Esophagus (tissue), 2 donors: ENCODE data around the gene SPARC. TPM values are rescaled to one million over a fixed set of nuclear protein-coding genes. Genes with fewer than 3 reads are reported as not detected.
A peak's percentile ranks its signal among the peaks of the same experiment; 100 is the strongest.
"Not testable (repeated sequence)": the region's sequence is repeated elsewhere in the genome, so short reads cannot be mapped to it uniquely, and the experiment has no call there.

Experiments used
- H3K27ac ChIP-seq, 2 donors: one replicate each; pipeline ENCODE4 v1.5.1; 2013; ENCODE audit warnings: low read depth in 2 of 2, mild to moderate bottlenecking in 2 of 2, inconsistent platforms in 1 of 2, low read length in 1 of 2, moderate library complexity in 1 of 2
- H3K27me3 ChIP-seq, 2 donors: one replicate each; pipeline ENCODE4 v1.6.1; 2013; ENCODE audit warnings: low read length in 2 of 2, control low read depth in 1 of 2, mild to moderate bottlenecking in 1 of 2; ENCODE audit not compliant: insufficient read depth in 2 of 2, control insufficient read depth in 1 of 2
- H3K36me3 ChIP-seq, 2 donors: one replicate each; pipeline ENCODE4 v1.6.1; 2013; ENCODE audit warnings: low read length in 1 of 2; ENCODE audit not compliant: control insufficient read depth in 2 of 2, insufficient read depth in 2 of 2
- H3K4me1 ChIP-seq, 2 donors: one replicate each; pipeline ENCODE4 v1.6.1; 2013; ENCODE audit warnings: low read length in 1 of 2; ENCODE audit not compliant: control insufficient read depth in 2 of 2, insufficient read depth in 2 of 2
- H3K4me3 ChIP-seq, 2 donors: one replicate each; pipeline ENCODE4 v1.5.1; 2013; ENCODE audit warnings: low read length in 2 of 2, mild to moderate bottlenecking in 2 of 2, low read depth in 1 of 2, moderate library complexity in 1 of 2
- H3K9me3 ChIP-seq, 2 donors: one replicate each; pipeline ENCODE4 v1.6.1; 2013; ENCODE audit warnings: mild to moderate bottlenecking in 2 of 2, low read depth in 1 of 2, low read length in 1 of 2, moderate library complexity in 1 of 2; ENCODE audit not compliant: control insufficient read depth in 2 of 2, insufficient read depth in 1 of 2
- WGBS, 2 donors: extraction: QIAGEN DNeasy Blood & Tissue Kit; methylation state at CpG; one replicate each; pipeline ENCODE4 v1.1.7; 2013; 5-methylcytosine and 5-hydroxymethylcytosine counted together
- polyA plus RNA-seq, 2 donors: library from polyadenylated mRNA; stranded (reverse); fragments of 200-250 nt; gene quantifications; one replicate each; pipeline ENCODE4 v1.2.3, GENCODE V29; 2013
- donor health status: healthy with polysubstance abuse.
- donor health status: Bipolar disorder and iron deficiency.

Gene SPARC
- polyA plus RNA-seq, 2 donors, result 12.1 to 52.5 TPM

DNA sequence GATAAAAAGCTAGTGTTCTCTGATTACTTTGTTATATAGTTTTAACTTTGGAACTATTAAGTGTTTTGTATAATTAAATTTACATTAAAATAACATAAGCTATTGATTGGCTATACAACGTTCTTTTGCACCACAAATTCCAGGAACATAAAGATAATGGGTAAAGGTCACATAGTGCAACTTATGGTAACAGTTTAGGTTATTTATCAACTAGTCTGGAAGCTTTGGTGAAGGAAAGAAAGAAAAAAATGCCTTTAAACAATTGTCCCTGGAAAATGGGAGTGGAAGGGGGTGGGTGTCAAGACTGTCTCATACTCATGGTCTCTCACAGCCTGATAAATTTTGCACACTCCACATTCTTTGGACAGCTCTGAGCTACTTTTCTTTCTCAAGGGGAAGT, 17.1 kb upstream of the SPARC start:
- Histone ChIP-seq H3K9me3 (no peaks in the 10 kb centered on the region), H3K36me3 (no peaks in the 10 kb centered on the region), H3K4me1 (no peaks in the 10 kb centered on the region), H3K27me3 (no peaks in the 10 kb centered on the region), H3K4me3 (no peak overlapping the region), H3K27ac (no peak overlapping the region)
- 68 to 89% methylated on average over 1 of the region's 1 CpG for WGBS, 2 donors

DNA sequence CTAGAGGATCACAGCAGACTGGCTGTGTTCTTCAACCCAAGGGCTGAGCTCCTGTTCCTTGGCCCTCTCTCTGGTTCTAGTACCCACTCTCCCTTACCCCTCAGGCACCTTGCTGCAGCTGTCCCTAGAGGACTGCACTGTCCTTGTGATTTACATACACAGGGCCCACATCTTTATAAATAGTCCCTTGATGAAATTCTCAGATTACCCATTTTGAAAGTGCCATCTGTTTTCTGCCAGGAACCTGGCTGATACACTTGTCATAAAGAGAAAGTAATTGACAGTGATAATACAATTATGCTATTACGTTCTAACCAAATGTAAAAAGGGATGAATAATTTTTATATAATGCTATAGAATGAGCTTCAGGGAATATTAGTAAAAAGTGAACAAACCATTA, 16.5 kb upstream of the SPARC start:
- Histone ChIP-seq H3K27ac (no peak overlapping the region), H3K36me3 (no peaks in the 10 kb centered on the region), H3K4me3 (no peak overlapping the region), H3K9me3 (no peaks in the 10 kb centered on the region), H3K27me3 (no peaks in the 10 kb centered on the region), H3K4me1 (no peaks in the 10 kb centered on the region)
- 61 to 65% methylated on average over 1 of the region's 1 CpG for WGBS, 2 donors

DNA sequence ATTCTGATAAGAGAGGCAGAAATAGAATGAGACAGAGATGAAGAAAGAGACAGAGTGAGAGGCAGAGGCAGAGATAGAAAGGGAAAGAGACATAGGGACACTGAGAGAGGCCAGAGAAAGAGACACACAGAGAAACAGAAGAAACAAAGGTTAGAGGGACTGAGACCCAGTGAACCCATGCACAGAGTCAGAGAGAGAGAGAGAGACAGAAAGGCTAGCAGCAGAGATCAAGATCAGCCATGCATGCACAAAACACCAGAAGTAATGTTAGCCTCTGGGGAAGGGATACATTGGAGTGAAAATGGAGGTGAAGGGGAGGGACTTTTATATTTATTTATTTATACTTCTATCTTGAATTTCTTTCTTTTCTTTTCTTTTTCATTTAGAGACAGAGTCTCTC, 14.1 kb upstream of the SPARC start:
- Histone ChIP-seq H3K27ac (no peak overlapping the region), H3K36me3 (no peaks in the 10 kb centered on the region), H3K9me3 (no peaks in the 10 kb centered on the region), H3K4me3 (no peak overlapping the region), H3K27me3 (no peaks in the 10 kb centered on the region), H3K4me1 (no peaks in the 10 kb centered on the region)

DNA sequence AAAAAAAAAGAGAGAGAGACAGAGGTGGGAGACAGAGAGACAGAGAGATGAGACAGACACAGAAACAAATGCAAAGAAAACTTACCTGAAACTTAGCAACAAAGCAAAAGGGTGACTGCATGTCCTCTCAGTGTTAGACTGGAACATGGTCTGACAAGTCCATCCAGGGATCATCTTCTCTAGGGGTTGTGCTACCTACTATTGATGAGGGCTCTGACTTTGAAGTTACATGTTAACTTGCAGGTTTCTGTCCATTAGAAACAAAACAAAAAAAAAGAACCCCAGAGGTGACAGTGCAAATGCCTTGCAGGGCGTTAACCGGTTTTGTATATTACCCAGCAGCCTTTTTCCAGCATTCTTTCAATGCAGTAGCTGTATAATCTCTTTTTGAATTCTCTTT, 13.6 kb upstream of the SPARC start:
- H3K27ac ChIP-seq, result no peak overlapping the region
- H3K27me3 ChIP-seq, result no peaks in the 10 kb centered on the region
- H3K4me1 ChIP-seq, result no peaks in the 10 kb centered on the region
- H3K4me3 ChIP-seq, result no peak overlapping the region
- H3K9me3 ChIP-seq, result no peaks in the 10 kb centered on the region
- no peaks in the 10 kb centered on the region for H3K36me3 ChIP-seq
- WGBS, 2 donors, result 73 to 82% methylated on average over 2 of the region's 2 CpGs

DNA sequence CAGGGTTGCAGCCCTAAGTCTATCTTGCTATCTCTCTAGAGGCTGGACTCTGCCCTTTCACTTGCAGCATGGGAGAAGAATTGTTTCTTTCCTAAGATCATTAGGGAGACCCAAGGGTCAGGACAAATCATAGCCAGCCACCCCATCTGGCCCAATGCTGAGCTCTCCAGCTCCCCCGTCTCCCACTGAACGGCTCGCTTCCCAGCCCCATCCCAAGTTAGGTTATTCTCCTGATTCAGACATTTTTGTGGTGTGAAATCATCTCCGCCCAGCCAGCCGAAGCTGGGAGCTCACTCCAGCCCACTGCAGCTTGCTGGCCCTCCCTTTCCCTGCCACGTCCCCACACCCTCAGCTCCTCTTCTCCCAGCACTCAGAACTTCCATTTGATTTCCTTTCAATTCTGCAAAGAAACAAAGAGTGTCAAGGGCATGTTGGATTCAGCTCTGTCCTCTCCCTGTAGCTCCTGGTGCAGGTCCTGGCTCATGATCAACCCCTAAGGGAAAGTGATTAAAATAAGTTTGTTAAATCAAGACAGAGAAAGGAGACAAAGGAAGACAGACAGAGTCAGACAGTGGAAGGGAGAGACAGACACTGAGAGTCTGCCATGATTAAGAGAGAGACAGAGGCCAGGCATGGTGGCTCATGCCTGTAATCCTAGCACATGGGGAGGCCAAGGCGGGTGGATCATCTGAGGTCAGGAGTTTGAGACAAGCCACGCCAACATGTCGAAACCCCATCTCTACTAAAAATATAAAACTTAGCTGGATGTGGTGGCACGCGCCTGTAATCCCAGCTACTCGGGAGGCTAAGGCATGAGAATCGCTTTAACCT, 12.6 kb upstream of the SPARC start:
- 43 to 45% methylated on average over 13 of the region's 13 CpGs for WGBS, 2 donors
- Histone ChIP-seq H3K27me3 (no peaks in the 10 kb centered on the region), H3K4me3 (no peak overlapping the region), H3K27ac (peak overlapping the region; percentile 53 to 67), H3K9me3 (no peaks in the 10 kb centered on the region), H3K4me1 (no peaks in the 10 kb centered on the region), H3K36me3 (no peaks in the 10 kb centered on the region)

DNA sequence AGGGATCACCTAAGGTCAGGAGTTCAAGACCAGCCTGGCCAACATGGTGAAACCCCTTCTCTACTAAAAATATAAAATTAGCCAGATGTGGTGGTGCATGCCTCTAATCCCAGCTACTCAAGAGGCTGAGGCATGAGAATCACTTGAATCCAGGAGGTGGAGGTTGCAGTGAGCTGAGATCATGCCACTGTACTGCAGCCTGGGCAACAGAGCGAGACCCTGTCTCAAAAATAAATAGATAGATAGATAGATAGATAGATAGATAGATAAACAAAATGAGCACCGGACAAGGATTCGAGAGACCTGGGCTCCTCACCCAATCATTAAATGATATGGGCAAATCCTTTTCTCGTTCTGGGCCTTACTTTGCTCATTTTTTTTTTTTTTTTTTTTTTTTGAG, 11.4 kb upstream of the SPARC start:
- WGBS, 2 donors, result 93 to 94% methylated on average over 4 of the region's 4 CpGs
- H3K27me3 ChIP-seq, H3K4me3 ChIP-seq, H3K9me3 ChIP-seq, H3K36me3 ChIP-seq, H3K27ac ChIP-seq, H3K4me1 ChIP-seq: not testable (repeated sequence)

DNA sequence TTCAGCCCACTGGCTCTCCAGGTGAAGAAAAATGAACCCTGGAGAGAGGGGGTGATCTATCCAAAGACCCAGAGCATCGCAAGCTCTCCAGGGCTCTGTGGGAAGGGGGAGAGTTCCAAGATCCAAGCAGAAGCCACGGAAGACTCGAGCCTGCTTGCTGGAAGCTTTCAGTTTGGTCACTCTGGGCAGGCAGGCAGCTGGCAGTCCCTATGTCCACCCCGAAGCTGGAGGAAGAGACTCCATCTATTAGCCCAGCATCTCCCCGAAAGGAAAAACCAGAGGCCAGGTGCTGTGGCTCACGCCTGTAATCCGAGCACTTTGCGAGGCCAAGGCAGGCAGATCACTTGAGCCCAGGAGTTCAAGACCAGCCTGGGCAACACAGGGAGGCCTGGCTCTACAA, 10.7 kb upstream of the SPARC start:
- no peak overlapping the region for H3K4me3 ChIP-seq
- 80 to 83% methylated on average over 8 of the region's 8 CpGs for WGBS, 2 donors
- no peaks in the 10 kb centered on the region for H3K4me1 ChIP-seq
- H3K36me3 ChIP-seq, result no peaks in the 10 kb centered on the region
- no peaks in the 10 kb centered on the region for H3K9me3 ChIP-seq
- no peaks in the 10 kb centered on the region for H3K27me3 ChIP-seq
- peak overlapping the region; percentile 11 to 51 for H3K27ac ChIP-seq

DNA sequence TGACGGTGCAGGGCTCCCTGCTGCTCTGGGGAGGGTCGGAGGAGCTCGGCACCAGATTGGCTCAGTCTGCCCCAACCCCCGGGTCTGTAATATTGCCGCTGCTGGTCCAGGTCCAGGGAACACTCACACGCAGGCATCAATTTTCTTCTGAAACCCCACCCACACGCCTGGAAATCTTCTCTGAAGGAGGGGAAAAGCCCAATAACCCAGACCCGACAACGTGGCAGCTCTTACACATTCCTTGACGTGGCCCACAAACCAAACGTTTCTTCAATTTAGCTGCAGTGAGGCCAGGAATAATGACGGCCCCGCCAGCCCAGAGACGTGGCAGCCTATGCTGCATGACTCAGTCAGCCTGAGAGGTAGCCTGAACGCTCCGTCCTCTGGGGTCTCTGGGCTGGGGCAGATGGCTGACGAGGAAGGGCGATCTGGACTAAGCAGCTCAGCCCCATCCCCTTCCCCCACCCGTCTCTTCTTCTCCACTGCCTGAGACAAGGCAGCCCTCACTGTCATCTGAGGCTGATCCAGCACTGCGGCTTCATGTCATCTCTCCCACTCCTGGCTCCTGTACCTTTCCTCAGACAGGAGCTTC, 9.9 kb upstream of the SPARC start:
- no peaks in the 10 kb centered on the region for H3K4me1 ChIP-seq
- H3K27me3 ChIP-seq, result no peaks in the 10 kb centered on the region
- no peaks in the 10 kb centered on the region for H3K36me3 ChIP-seq
- H3K27ac ChIP-seq, result peak overlapping the region; percentile 59 to 73
- no peak overlapping the region for H3K4me3 ChIP-seq
- 45 to 55% methylated on average over 20 of the region's 20 CpGs for WGBS, 2 donors
- no peaks in the 10 kb centered on the region for H3K9me3 ChIP-seq

DNA sequence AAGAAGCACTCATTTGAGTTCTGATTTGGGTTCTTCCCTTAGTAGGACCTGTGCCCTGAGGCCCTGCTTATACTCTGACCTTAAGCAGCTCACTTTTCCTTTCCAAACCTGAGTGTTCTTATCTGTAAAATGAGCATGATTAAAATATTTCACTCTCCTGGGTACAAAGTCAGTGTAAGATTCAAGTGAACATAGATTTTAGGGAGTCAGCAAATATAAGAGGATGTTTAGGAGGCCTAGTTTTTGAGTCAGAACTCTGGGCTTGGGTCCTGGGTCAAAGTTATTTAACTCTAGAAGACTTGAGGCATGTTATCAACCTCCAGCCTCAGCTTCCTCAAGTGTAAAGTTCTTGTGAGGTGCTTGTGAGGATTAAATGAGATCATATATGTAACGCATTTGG, 8.7 kb upstream of the SPARC start:
- no peaks in the 10 kb centered on the region for H3K9me3 ChIP-seq
- no peak overlapping the region for H3K27ac ChIP-seq
- H3K36me3 ChIP-seq, result no peaks in the 10 kb centered on the region
- WGBS, 2 donors, result 82 to 100% methylated on average over 1 of the region's 1 CpG
- no peak overlapping the region for H3K4me3 ChIP-seq
- no peaks in the 10 kb centered on the region for H3K27me3 ChIP-seq
- H3K4me1 ChIP-seq, result no peaks in the 10 kb centered on the region

DNA sequence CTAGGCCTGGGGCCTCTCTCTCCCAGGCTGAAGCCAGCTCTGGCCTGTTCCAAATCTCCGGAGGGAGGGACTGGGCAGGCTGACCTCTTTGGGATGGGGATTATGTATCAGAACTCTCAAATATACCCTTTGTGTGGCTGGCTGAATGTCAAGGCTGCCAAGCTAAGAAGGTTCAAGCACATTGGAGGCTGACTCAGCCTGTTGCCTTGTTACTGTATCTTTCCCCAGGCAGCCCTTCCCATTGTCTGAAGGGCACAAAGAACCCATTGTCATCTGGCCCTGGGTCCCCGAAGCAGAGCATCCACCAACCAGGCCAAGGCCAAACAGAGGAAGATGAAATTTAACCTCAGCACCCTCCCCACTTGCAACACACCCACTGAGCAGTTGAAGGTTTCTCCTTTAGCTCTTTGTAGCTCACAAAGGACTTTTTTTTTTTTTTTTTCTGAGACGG, 7.3 kb upstream of the SPARC start:
- Histone ChIP-seq H3K36me3 (no peaks in the 10 kb centered on the region), H3K27me3 (no peaks in the 10 kb centered on the region), H3K4me1 (no peaks in the 10 kb centered on the region), H3K27ac (no peak overlapping the region), H3K9me3 (no peaks in the 10 kb centered on the region), H3K4me3 (no peak overlapping the region)
- 80 to 81% methylated on average over 3 of the region's 3 CpGs for WGBS, 2 donors
